ENCODE measurements around the gene APLF. TPM values are rescaled to one million over a fixed set of nuclear protein-coding genes. Genes with fewer than 3 reads are reported as not detected.

The APLF gene, protein sequence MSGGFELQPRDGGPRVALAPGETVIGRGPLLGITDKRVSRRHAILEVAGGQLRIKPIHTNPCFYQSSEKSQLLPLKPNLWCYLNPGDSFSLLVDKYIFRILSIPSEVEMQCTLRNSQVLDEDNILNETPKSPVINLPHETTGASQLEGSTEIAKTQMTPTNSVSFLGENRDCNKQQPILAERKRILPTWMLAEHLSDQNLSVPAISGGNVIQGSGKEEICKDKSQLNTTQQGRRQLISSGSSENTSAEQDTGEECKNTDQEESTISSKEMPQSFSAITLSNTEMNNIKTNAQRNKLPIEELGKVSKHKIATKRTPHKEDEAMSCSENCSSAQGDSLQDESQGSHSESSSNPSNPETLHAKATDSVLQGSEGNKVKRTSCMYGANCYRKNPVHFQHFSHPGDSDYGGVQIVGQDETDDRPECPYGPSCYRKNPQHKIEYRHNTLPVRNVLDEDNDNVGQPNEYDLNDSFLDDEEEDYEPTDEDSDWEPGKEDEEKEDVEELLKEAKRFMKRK
- total RNA-seq: 1 to 10 TPM; 6.3 to 9.2 TPM
- long read RNA-seq, donor 1, partial matches to known transcripts: 0 of 2 reads
- long read RNA-seq, donor 1, other reads (novel, unspliced or antisense): 2 of 2 reads
- long read RNA-seq, donor 2, transcript APLF-201 (10 exons, 3,847 nt): major isoform, 5 of 7 reads
- long read RNA-seq, donor 2, partial matches to known transcripts: 0 of 7 reads
- long read RNA-seq, donor 2, other reads (novel, unspliced or antisense): 2 of 7 reads

DNA sequence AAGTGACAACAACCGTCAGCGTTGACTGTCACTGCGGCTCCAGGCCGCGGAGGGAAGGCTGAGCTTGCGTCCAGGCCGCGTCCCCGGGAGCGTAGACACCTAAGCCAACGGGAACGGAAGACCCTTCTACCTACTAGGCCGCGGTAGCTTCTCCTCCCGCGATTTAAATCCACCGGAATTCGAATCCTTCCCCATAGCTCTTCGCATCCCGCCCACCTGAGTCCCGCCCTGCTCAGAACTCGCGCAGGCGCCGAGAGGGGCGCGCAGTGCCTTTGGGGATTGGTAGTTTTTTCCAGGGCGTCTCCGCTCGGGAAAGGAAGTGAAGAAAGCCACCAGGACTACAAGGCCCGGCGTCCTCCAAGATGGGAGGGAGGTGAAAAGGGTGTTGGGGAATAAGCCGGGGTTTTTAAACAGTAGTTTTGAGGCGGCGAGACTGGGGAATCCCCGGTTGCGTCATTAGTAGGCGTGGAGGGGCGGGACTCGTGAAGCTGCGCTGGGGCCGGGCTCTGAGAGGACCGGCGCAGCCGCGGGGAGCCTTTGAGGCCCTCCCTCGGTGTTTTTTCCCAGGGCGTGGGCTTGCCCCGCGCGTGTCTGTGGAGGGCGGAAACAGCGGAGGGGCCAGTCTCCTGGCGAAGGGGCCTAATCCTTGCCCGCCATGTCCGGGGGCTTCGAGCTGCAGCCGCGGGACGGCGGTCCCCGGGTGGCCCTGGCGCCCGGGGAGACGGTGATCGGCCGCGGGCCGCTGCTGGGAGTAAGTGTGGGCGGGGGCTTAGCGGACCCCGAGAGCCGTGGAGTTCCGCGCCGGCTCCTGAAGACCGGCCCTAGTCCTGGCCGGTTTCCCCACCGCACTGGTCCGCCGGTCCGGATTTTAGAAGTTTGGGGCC, at the start of gene APLF, which contains the start of gene FBXO48:
Gene APLF (plus strand): TSS at position 509 of the 884 bp plus-strand sequence. CDS start 147 bp downstream, at position 656.
Gene FBXO48 (minus strand): TSS at position 218 of the 884 bp plus-strand sequence. CDS start 2,149 bp downstream, outside the sequence.
- DNase-seq (ENCODE audit: low spot score): peak; percentile 99
- intact Hi-C loops (cut with DNase I): no loop called here

DNA sequence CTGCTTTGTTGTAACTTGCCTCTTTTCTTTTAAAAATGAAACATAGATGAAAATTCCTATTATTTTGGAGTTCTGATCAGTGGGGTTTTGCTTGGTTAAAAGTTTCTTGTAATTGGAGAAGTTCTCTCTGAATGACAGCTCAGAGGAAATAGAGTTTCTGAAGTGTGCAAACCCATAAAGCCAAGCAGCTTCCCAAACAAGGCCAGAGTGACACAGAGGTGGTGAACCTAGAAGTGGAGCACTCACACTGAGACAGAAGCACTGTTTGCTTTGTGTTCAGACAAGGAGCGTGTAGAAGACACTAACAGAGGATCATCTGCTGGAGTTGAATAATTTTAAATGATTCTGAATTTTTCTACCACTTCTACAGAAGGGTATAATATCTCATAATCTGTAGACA, 49.5 kb upstream of the APLF start:
- intact Hi-C loops (cut with DNase I): no loop called here
- no peak for DNase-seq (ENCODE audit: low spot score)

DNA sequence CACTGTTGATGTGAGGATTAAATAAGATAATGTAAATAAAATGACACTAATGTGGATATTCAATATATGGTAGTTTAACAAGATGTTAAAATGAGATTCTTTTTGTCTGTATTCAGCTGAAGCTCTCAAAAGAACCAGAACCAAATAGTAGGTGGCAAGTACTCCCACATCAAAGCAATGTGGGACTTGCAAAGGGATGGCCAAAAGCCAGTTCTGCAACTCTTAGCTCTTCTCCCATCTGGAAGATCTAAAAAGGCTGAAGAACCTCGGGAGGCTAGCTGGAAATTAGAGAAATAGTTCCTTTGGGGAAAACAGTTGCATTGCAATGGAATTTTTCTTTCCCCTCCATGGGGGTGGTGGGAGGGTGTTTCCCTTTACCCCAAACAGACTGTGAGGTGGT, 49.0 kb upstream of the APLF start:
- intact Hi-C loops (cut with DNase I): no loop called here
- no peak for DNase-seq (ENCODE audit: low spot score)

DNA sequence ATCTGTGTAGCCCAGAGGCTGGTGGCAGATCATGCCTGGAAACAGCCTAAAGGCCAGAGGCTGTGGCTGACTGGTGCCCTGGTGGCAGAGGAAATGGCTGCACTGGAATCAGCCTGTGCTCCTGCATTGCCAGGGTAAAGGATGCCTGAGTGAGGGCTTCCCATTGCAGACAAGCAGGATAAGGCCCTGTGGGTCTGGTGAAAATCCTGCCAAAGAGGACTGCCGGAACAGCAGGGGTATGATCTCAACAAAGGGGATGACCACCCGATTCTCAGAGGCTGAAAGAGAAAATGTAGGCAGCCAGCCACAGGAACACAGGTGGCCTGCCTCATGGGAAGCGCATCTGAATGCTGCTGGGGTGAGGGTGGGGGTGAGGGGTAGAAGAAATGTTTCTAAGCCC, 48.5 kb upstream of the APLF start:
- intact Hi-C loops (cut with DNase I): no loop called here
- peak; percentile 43 for DNase-seq (ENCODE audit: low spot score)

DNA sequence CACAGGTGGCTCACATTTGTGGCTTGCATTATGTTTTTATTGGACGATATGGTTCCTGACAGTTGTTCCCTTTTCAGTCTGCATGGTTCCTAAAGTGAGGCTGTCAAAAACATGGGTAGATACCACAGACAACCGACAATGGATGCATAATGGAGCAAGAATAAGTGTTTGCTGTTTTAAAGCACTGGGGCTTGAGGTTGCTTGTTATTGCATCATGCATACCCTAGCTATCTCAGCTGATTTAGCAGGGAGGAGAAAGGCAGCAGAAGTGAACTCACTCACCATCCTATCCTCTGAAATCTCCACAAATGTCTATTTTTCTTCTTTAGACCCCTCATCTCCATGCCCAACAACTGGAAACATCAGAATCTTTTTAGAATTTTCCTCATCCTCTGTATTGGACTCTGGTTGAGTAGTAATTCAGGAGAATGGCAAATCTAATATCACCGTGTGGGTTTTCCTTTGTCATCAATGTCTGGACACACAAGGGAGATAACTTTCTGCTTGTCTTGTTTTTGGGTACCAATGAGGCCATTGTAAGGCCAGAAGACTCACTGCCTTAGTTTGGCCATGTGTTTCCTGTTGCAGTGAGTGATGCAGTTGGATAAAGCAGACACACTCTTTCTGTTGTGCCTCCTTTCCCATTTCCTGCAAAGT, 47.0 kb upstream of the APLF start:
- DNase-seq (ENCODE audit: low spot score): no peak
- intact Hi-C loops (cut with DNase I): no loop called here

DNA sequence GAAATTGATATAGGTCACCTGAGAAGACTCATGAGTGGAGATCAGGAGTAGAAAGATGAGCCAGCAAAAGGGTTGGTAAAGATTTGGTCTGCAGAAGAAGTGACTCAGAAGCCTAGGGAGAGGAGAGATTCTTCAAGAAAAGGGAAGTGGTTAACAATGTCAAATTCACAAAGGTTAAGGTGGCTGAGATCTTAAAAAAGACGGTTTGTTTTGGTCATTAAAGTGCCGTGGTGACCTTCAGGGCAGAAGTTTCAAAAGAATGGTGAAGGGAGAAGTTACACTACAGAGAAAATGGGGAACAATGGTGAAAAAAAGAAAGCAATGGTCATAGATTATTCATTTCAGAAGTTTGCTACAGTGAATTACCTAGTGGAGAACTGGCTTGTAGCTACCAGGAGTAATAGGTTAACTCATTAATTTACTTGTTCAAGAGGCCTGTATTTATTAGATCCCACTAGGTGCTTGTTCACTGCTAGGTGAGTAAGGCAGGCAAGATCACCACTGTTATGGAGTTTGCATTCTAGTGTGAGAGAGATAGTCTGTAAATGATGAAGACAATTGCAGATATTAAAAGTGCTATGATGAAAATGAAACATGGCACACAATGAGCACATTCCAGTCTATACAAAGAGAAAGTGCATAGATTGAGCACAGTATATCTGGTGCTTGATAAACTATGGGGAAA, 43.3 kb upstream of the APLF start:
- no peak for DNase-seq (ENCODE audit: low spot score)
- intact Hi-C loops (cut with DNase I): no loop called here

DNA sequence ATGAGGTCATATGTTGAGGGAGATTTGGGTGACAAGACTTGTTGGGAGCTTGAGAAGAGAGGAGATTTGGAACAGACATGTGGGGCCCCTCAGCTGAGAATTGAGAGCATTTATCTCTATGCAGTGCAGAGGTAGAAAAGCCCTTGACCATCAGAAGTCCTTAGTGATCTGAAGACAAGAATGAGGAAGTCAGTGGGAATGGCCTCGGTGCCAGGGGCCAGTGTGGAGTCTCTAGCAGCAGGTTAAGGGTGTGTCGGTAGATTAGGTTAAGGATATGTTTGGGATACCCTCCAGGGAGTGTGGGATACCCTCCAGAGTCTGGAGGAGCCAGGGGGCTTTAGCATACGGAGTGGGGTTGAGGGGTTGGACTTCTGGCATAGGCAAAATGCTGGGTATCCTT, 41.9 kb upstream of the APLF start:
- no peak for DNase-seq (ENCODE audit: low spot score)
- intact Hi-C loops (cut with DNase I): no loop called here

DNA sequence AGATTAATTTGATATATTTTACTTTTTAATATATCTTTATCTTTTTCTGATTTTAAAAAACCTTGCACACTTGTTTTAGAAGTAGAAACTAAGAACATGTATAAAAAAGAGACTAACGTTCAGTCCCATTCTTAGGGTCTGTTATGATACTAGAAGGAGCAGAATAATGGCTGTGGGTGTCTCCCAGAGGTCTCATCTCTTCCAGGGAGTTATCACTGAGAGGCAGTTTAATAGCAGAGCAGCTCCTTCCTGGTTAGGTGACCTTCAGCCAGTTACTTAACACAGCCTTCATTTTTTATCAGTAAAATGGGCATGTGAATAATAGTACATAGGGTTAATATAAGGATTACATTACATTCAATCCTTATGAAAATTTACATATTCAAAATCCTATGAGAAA, 40.9 kb upstream of the APLF start:
- intact Hi-C loops (cut with DNase I): no loop called here

DNA sequence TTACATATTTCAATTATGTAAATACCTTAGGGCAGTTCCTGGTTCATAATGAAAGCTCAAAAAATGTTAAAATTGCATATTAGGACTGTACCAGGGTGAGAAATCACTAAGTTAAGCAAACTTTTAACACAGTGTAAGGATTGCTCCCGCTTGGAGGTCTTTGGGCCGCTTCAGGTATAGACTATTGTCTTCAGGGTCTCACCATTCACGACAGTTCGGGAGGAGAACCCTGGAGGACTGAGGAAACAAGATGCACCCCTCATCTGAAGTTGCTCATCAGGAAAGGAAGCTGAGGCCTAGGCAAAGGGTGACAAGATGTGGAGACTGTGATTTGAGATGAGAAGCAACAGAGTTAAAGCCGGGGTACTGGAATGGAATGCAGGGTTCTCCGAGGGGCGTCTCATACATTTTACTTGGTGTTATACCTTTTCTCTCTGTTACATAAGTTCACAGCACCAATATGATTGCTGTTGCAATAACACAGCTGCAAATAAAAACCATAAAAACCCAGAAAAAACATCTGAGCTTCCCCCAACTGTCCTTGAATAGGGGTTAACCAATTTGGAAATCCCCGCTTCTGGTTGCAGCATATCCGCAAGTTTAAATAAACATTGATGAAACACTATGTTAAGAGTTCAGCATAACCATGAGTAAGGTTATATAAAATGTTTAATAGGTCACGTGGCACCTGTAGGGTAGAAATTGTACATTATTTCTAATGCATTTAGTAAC, 40.4 kb upstream of the APLF start:
- intact Hi-C loops (cut with DNase I): no loop called here
- DNase-seq (ENCODE audit: low spot score): no peak

More for the DNA sequence above, 40.9 kb upstream of the APLF start:
- DNase-seq (ENCODE audit: low spot score): no peak

DNA sequence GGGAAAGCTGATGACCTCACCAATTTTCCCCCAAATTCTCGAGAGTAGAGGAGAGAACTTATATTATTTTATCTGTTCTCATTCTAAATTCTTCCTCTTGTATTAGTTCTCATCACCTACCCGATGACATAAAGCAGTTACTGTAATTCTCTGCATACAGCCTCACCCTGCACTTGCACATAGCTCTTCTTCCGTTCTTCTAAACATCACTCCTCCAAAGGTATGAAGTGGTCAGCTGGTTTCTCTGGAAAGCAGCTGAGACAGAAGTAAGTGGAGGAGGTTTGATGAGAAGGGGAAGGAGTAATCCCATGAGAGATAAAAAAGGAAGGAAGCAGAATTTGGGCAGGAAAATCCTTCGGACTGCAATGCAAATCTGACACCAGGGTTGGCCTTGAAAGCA, 39.3 kb upstream of the APLF start:
- intact Hi-C loops (cut with DNase I): no loop called here
- no peak for DNase-seq (ENCODE audit: low spot score)

DNA sequence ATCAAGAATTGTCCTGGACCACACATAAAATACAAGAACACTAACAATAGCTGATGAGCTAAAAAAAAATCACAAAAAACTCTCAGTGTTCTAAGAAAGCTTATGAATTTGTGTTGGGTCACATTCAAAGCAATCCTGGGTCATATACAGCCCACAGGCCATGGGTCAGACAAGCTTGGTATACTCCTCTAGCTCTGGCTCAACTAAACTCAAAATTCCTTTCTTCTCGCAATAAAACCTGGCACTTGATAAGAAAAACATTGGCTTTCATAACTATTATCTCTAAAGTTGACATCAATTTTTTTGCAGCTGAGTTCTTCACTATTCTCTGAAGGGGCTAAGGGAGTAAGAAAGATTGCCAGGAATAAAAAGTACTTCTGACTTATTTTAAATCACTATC, 38.6 kb upstream of the APLF start:
- intact Hi-C loops (cut with DNase I): no loop called here

DNA sequence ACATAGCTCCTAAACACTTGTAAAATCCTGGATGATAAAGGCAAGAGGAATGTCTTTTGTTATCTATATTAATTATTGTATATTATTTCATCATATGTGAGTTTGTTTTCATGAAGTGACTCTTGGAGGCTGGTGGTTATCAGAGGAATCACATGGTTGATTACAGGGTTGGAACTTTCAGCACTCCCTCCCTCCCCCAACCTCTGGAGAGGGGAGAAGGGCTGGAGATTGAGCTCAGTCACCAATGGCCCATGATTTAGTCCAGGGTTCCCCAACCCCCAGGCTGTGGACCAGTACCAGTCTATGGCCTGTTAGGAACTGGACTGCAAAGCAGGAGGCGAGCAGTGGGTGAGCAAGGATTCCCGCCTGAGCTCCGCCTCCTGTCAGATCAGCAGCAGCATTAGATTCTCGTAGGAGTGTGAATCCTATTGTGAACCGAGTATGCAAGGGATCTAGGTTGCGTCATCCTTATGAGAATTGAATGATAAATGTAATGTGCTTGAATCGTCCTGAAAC, 38.0 kb upstream of the APLF start:
- intact Hi-C loops (cut with DNase I): no loop called here
- DNase-seq (ENCODE audit: low spot score): no peak

More for the DNA sequence above, 38.6 kb upstream of the APLF start:
- no peak for DNase-seq (ENCODE audit: low spot score)

DNA sequence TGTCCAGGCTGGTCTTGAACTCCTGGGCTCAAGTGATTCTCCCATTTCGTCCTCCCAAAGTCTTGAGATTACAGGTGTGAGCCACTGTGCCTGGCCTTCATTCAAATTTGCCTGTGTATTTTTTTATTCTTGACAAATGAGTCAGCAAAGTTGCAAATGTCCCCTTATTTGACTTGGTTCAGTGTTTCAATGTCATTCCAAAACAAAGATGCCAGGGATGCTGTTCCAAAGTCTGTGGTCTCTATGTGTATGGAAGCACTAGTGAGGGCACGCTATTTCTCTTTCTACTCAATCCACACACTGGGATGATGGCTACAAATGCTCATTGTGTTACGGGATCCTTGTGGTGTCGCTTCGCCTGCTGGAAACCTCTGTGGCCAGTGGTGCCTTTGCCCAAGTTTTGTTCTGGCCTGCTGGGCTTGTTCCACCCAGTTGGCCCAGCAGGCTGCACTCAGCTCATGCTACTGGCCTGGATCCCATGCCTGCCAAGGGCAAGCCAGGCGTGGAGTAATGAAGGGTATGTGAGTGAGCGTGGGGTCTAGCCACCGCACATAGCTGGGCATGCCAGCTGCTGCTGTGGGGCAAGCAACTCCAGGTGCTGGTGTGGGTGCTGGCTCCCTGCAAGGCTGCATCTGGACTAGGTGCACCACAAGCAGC, 35.9 kb upstream of the APLF start:
- no peak for DNase-seq (ENCODE audit: low spot score)
- intact Hi-C loops (cut with DNase I): no loop called here

DNA sequence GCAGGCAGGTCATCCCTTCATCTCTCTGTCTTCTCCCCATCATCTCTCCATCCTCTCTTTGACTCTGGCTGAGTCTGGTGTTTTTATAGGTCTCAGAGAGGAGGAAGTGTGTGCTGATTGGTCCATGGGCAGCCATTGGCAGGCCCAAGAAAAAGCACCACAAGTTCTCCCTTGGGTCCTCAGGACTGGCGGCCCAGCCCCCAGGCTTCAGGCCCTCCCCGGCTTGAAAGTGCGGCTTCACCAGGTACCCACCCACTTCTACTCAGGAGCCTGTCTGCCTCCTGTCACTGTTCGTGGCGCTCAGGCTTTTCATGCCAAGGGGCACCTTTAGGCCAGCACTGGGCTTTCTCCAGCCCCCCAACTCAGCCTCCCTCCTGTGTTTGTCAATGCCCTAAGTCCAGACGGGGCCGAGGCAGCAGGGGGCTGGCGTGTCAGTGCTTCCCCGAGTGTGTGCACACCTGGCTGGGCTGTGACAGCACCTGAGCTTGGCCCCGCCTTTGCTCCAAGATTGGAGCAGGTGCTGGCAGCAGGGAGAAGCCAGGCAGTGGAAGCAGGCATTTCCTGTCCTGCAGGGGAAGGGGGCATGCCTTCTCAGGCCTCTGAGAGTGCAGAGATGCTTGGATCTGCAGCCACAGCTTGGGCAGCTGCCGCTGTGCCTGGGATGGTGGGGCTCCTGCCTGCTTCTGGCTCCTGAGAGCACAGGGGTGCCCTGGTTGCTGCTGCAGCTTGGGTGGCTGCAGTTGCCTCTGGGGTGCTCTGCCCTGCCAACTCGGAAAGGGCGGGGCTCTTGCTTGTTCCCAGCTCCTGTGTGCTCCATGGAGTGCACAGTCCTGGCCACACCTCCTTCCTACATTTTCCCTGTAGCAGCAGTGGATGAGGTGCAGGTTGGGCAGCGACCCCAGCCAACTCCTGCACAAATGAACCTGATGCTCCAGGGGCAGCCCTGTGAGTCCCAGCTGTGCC, 34.4 kb upstream of the APLF start:
- intact Hi-C loops (cut with DNase I): no loop called here
- no peak for DNase-seq (ENCODE audit: low spot score)

DNA sequence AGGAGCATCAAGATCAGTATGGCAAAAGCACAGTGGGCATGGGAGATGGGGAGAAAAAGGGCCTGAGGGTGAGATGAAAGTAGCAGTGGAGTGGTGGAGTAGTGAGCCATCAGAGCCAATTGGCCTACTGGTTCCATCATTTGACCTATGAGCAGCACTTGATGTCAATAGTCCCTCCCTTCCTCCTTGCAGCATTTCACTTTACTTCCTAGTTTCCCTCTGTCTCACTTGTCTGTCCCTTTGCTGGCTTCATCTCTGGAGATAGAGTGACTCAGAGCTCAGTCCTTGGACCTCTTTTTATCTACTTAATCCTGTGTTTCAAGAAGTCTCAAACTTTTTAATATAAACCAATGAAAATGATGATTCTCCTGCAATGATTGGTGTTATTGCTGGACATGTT, 32.4 kb upstream of the APLF start:
- intact Hi-C loops (cut with DNase I): loop anchor here in 1 of 2 donors (5.0 kb wide), 1 partner anchor 73 kb away; no protein-coding TSS in a partner anchor
- no peak for DNase-seq (ENCODE audit: low spot score)

DNA sequence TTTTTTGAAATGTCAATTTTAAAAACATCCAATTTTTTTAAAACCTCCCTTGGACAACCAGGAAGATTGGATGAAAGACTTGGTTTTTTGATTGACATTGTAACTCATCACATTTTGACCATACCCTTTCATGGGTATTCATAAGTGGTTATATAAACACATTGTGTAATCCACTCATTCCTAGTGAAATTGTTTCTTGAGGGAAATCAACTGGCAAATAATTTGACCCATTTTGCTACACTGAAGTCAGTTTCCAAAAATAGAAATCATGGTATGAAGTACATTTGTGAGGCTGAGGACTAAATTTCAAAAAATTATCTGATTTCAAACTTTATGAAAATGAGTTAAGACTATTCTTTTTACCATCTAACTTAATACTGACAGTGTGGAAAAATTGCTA, 31.8 kb upstream of the APLF start:
- DNase-seq (ENCODE audit: low spot score): no peak
- intact Hi-C loops (cut with DNase I): loop anchor here in 1 of 2 donors (5.0 kb wide), 1 partner anchor 73 kb away; no protein-coding TSS in a partner anchor

All from posterior vena cava (tissue), 2 donors.